Fibroblast of skin of back (primary cell): ENCODE data around the gene TBC1D24.
A peak's percentile ranks its signal among the peaks of the same experiment; 100 is the strongest.

ENCODE experiments used
- DNase-seq: peaks from one replicate; pipeline ENCODE4 v3.0.0-alpha.2; 2013

TBC1D24 gene

DNA sequence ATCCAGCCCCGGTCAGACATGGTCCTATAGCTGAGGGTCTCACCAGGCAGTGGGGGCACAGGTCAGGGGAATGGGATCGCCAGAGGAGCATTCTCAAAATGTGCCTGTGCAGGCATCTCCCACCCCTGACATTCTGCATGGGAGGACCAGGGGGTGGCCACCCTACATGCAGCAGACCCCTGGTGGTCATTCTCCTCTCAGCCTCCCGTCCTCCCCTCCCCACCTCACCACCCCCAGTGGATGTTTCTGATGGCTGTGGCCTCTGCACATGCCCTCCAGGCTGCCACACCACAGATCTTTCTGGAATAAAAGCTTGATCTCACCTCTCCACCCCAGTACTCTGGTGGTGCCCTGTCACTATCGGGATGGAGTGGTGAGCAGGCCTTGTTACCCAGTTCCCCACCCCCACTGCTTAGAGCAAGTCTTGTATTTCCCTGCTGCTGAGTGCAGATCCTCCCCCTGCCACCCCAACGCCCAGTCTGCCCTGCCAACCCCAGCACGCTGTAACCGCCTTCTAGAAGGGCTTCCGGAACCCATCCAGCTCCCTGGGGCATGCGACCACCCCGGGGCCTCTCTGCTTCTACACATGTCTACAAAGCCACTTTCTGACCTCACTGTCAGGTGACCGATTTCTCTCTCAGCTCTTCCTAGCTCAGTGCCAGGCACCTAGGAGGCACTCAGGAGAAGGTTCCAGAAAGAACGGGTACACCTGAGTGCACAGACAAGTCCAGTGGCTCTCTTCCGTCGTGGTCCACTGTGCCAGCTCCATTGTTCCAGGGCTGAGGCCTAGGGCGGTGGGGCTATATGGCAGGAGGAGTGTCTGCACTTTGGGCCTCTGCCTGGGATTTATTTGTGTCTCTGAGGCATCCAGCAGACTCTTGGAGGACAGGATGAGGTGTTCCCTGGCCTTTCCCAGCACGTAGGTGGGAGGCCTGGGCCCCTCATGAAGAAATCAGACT, 9.3 kb downstream of the TBC1D24 start:
- DNase-seq, result no peak

DNA sequence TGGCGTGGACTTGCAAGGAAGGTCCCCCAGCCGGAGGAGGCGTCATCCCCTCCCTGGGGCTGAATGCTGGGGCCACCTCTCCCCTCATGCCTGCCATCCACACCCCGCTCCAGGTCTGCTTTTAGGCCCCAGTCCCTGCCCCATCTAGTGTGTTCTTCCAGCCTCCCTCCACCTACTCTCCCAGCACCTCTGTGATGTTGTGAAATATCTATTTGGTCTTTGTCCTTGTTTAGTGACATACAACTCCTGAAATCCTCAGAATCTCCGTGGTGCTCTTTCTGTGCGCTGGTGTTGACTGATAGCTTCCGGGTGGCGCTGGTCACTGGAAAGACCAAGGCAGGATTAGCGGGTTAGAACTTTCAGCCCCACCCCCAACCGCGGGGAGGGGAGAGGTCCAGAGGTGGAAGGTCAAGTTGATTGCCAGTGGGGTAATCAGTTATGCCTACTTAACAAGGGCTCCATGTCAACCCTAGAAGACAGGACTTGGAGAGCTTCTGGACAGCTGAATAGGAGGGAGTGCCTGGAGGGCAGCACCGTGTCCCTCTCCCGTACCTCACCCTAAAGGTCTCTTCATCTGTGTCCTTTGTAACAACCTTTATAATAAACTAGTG, 10.1 kb downstream of the TBC1D24 start:
- no peak for DNase-seq

DNA sequence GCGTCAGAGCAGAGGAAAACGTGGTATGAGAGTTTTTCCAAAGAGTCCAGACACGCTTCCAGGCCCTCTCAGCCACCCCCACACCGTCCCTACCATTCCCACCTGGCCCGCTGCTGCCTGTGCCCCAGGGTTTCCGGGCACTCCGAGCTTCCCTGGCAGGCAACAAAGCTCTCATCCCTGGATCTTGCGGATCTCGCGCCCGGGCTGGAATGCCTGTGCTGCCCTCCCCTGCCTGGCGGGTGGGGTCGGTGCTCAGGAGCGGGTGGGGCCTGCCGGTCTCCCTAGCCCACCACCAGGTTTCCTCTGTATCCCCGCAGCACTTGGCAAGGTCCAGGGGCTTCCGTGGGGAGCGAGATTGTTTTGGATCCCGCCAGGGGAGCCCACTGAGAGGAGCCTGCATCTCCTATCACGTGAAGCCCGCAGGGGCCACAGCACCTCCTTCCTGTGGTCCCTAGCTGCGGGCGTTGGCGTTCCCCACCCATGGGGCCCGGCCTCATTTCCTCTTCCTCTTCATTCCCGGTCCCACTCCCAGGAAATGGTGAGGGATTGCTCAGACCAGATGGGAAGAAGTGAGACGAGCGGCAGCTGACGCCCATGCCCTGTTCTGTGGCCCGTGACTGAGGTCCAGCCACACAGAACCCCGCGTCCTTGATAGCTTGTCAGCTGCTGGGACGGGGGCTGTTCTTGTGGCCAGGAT, 11.0 kb downstream of the TBC1D24 start:
- DNase-seq, result no peak

DNA sequence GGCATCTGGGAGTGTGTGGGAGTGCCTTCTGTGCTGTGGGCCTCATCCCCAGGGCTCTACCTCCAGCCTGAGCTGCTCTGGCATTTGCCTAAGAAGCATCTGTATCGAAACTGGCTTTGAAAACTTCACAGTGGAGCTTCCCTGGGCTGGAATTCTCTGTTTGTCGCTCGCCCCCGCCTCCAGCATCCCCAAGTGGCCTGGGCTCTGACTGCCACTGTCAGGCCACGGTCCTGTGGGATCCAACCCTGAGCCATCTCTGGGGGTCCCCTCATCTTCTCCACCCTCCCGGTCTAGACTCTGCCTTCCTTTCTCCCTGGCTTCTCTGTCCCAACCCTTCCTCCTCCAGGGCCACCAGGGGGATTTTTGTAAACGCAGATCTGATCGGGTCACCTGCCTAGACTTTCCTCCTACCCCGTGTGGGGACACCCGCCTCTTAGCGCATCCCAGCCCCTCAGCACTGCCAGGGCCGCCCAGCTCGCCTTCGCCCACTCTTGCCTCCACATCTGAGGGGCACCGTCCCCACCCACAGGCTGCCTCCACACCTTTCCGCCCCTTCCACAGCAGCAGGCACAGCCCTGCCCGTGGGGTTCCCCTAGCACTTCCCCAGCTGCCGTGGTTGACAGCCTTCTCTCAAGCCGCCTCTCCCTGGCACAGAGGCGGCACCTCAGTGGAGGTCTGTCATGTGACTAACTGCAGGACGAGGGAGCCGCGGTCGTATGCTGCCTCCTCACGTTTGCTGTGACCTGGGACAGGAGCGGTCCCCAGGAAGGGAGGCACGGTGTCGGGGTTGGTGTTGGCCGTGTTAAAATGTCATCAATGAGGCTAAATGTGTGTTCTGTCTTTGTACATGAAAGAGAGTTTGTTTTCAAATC, 12.0 kb downstream of the TBC1D24 start:
- peak; percentile 25 for DNase-seq

DNA sequence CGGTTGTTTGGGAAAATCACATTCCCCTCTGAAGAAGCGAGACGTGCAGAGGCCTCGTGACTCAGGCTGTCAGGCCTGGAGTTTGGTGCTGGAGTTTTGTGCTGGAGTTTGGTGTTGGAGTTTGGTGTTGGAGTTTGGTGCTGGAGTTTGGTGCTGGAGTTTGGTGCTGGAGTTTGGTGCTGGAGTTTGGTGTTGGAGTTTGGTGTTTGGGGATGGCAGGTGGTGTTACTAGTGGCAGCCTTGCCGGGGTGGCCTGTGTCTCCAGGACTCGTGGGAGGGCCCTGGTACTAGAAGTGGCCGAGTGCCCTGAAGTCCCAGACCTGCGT, 12.6 kb downstream of the TBC1D24 start:
- no peak for DNase-seq

DNA sequence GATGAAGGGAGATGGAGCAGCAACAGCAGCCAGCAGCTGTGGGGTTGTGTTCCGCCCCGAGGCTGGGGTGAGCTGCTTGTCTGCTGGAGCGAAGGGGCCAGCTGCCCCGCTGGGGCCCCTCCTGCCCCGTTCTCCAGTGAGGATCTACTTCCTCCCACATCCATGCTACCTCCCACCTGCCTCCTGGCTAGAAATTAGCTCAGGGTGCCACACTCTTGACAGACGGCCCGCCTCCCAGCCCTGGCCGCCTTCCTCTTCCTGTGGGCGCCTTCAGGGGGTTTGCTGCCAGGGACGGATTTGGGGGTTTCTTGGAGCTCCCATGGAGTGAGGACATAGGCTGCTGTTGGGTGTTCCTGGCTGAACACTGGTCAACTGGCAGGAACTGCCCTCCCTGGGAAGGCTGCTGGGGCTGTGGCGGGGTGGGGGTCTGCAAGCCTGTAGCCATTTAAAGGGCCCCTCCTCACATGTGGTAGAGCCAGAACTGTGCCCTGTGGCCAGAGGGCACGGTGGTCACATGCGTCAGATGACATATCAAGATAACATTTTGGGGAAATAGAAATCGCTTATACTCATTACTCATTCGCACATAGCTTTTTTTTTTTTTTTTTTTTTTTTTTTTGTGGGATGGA, 13.1 kb downstream of the TBC1D24 start:
- no peak for DNase-seq

DNA sequence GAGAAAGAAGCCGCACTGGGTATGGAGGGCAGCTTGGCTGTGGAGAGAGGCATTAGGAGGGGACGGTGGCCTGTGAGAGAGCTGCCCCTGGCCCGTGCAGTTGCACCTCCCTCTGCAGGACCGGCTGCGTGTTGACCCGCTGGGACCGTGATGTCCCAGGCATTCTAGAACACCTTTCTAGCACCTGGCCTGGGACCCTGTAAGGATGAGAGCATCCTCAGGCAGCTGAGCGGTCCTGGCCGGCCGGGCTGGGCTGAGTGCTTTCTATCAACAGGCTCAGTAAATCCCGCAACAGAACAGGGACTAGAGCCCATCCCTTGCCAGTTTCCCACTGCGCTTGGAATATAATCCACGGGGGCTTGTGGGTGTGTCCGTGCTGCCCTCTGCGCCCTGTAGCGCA, 14.7 kb downstream of the TBC1D24 start:
- no peak for DNase-seq

DNA sequence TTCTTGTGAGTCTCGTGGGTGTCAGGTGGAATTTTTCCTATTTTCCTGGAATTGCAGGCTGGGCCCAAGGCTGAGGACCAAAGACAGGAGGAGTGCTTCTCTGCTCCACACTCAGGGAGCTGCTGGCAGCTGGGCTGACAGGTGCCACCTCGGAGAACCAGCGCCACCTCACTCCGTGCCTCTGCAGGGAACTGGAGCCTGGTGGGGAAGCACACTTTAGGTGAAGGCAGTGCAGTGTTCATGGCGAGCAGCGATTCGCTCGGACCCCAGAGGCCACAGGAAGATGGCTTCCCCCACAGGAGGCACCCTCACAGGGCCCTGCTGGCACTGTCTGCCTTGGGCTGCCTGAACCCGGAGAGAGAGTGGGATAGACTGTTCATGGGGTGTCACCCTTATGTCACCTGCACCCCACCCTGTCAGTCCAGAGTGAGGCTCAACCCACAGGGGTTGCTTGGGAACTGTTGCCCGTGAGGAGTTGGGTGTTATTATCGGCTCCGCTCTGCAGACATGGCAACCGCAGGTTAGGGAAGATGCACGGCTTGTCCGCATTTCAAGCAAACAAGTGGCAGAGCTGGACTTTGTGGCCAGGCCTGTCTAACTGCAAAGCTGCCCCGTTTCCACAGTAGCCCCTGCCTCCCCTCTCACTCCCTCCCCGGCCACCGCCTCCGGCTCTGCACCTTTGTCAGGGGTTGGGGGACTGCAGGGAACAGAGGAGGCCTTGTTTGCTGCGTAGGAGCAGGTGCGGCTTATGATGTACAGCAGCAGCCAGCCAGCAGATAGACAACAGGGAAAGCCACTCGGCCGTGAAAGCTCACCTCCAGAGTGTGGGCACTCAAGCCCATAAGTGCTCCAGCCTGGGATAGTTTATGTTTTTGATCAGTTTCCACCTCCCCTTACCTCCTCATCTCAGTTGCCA, 15.5 kb downstream of the TBC1D24 start:
- DNase-seq, result no peak

DNA sequence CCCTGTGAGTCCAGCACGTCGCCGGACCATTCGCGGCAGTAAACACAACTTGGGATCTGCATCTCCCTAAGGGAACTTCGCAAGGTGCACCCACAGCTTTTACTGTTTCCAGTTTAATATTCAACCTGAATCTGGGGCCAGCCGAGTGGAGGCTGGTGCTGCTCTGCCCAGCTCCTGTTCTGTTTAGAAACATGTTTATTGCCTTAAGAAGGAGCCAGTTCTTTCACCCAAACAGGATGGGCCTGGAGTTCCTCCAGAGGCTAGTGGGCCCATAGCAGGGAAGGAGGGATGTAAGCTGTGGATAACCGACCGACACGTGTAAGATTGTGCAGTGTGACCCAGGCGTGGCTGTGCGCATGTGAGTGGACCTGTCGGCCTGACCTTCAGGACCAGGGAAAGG, 17.4 kb downstream of the TBC1D24 start:
- DNase-seq, result no peak

DNA sequence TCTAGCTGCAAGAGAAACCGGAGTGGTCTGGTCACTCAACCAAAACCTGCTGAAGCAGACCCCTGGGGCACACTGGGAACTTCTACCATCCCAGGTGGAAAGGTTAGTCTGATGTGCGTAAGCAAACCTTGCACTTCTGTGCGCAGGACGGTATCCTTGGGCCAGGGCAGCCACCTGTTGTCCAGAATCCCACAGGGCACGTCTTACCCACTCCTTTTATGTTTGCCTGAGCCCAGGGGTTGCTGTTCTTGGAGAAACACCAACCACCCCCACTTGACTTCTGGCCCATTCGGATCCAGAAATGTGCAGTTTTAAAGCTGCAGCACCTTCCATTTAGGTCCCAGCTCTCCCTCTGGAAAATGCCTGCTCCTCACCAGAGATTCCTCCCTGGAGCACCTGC, 18.7 kb downstream of the TBC1D24 start:
- DNase-seq, result no peak

DNA sequence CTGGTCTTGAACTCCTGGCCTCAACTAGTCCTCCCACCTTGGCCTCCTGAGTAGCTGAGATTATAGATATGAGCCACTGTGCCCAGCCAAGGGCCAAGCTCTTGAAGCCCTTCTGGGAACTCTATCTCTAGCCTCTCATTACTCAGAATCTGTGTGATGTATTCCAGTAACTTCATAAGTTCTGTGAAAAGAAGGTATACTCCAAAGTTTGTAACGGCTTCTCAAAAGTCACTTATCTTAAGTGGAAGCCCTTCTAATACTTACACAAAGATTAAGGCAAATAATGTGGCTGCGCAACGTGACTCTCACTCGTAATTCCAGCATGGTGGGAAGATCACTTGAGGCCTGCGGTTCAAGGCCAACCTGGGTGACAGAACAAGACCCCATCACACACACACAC, 19.7 kb downstream of the TBC1D24 start:
- DNase-seq, result no peak

DNA sequence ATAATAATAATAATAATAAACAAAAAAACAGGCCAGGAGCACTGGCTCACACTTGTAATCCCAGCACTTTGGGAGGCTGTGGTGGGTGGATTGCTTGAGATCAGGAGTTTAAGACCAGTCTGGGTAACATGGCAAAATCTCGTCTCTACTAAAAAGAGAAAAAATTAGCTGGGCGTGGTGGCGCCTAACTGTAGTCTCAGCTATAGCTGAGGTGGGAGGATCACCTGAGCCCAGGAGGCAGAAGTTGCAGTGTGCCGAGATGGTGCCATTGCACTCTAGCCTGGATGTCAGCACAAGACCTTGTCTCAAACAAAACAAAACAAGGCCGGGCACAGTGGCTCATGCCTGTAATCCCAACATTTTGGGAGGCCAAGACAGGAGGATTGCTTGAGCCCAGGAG, 20.1 kb downstream of the TBC1D24 start:
- DNase-seq, result no peak

DNA sequence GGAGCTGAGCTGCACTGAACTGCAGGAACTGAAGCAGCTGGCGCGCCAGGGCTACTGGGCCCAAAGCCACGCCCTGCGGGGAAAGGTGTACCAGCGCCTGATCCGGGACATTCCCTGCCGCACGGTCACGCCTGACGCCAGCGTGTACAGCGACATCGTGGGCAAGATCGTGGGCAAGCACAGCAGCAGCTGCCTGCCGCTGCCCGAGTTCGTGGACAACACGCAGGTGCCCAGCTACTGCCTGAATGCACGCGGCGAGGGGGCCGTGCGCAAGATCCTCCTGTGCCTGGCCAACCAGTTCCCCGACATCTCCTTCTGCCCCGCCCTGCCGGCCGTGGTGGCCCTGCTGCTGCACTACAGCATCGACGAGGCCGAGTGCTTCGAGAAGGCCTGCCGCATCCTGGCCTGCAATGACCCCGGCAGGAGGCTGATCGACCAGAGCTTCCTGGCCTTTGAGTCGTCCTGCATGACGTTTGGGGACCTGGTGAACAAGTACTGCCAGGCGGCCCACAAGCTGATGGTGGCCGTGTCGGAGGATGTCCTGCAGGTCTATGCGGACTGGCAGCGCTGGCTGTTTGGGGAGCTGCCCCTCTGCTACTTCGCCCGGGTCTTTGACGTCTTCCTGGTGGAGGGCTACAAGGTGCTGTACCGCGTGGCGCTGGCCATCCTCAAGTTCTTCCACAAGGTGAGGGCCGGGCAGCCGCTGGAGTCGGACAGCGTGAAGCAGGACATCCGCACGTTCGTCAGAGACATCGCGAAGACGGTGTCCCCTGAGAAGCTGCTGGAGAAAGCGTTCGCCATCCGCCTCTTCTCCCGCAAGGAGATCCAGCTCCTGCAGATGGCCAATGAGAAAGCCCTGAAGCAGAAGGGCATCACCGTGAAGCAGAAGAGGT, 21.5 kb downstream of the TBC1D24 start:
- DNase-seq, result no peak

DNA sequence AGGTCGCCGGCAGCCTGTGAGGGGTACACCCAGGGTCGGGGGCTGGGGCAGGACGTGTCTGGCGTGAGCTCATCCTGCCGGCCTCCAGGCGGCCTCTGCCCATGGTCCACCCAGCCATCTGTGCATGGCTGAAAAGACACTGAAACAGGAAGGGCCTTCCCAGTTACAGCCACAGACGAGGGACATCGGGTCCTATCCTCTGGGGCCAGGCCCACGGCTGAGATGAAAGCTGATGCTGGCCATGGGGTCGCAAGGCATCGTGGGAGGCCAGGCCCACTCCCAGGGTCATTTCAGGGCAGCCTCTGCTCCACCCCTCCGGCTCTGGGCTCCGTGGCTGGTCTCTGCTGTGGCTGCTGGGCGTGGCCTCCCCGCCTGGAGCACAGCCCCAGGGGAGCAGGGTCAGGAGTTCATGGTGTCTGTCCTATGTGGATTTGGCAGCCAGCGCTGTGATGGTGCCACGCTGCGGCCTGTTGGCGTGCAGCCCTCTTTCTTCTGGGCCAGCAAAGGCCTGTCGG, 22.2 kb downstream of the TBC1D24 start:
- peak; percentile 39 for DNase-seq

DNA sequence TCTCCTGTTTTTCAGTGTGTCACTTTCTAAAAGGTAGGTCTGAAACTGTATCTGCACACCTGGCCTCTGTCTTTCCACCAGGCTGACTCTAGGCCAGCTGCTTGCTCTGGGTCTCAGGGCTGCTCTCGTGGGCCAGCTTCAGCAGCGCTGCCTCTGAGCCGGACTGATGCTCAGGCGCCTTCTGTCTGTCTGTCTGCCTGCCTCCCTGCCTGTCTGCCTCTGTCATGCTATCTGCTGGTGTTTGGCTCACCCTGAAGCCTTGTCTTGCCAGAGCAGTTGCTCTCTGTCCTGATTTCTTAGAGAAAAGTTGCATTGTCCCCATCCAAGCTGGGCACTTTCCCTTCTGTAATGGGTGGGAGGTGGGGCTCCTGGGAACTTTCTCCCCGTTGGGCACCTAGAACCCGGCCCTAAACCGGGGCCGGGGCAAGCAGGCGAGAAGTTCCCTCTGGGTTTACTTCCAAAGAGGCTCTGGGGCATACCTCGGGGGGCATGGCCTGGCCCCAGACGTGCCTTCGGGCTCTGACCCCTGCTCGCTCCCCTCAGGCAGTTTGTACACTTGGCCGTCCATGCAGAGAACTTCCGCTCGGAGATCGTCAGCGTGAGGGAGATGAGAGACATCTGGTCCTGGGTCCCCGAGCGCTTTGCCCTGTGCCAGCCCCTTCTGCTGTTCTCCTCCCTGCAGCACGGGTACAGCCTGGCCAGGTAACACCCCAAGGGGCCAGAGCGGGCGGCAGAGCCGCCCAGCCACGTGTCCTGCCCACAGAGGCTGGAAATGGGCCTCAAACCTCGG, 23.0 kb downstream of the TBC1D24 start:
- DNase-seq, result no peak

DNA sequence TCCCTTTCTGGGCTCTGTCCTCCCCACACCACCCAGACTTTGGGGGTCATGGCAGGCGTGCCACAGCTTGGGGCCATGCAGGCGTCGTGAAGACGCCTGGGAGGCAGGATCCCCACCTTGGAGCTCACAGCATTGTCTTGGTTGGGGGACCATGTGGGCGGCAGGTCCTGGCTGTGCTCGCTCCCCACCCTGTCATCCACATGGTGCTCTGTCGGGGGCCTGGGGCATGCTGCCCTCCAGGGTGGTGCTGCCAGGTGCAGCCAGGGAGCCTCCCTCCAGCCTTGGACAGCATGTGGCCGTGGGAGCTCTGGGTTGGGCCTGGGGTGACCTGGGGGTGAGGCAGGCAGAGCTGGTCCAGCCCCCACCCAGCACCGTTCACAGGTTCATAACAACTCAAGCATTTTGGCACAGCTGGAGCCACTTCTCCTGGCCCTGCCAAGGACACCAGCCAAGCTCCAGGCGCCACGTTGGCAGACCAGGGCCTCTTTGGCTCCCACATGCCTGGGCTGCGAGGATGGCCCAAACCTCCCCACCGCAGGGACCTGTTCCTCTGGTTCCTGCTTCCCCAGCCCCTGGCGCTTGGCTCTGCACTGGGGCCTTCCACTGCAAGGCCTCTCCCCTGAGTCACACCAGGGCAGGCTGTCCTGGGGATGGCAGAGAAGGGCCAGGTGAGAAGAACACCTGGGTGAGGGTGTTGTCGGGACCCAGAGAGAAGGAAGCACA, 23.8 kb downstream of the TBC1D24 start:
- DNase-seq, result no peak

DNA sequence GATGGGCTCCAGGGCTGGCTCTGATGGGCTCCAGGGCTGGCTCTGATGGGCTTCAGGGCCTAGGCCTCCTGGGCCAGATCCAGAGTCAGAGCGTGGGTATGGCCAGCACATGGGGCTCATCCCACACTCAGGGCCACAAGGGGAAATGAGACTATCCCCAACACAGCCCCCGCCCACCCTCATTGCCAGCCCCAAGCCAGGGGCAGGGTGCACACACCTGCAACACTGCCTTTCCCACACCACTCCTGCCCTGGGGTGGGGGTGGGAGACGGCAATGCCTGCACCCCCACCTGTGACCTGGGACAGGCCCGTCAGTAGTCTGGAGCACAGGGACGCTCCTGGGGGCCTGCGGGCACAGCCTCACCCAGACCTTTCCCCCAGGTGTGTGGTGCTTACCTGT, 24.5 kb downstream of the TBC1D24 start:
- no peak for DNase-seq

DNA sequence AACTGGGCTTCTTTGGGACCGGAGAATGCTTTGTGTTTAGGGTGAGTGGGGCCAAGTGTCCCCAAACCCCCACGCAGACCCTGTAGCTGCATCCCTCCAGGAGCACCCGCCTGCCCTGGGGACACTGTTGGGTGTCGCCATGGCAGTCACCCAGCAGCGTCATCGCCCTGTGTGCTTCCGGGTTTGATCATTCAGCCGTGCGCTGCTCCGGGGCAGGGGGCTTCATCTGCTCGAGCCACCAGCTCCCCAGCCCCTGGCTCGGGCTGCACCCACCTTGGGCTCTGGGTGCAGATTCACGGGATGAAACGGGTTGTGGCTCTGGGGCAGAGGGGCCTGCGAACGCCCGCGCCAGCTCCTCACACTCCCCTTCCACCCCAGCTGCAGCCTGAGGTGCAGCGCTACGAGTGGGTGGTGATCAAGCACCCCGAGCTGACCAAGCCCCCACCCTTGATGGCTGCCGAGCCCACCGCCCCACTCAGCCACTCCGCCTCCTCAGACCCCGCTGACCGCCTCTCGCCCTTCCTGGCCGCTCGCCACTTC, 25.0 kb downstream of the TBC1D24 start:
- DNase-seq, result no peak
